ENCODE measurements around the gene OR10A7. TPM values are rescaled to one million over a fixed set of nuclear protein-coding genes. Genes with fewer than 3 reads are reported as not detected.
"Not testable (repeated sequence)": the region's sequence is repeated elsewhere in the genome, so short reads cannot be mapped to it uniquely, and the experiment has no call there.

The OR10A7 gene, protein sequence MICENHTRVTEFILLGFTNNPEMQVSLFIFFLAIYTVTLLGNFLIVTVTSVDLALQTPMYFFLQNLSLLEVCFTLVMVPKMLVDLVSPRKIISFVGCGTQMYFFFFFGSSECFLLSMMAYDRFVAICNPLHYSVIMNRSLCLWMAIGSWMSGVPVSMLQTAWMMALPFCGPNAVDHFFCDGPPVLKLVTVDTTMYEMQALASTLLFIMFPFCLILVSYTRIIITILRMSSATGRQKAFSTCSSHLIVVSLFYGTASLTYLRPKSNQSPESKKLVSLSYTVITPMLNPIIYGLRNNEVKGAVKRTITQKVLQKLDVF
- polyA plus RNA-seq (2011; rRNA removed) (not detected in 2 replicates), polyA minus RNA-seq (2011; rRNA and poly(A)+ RNA removed) (not detected in 2 replicates)

DNA sequence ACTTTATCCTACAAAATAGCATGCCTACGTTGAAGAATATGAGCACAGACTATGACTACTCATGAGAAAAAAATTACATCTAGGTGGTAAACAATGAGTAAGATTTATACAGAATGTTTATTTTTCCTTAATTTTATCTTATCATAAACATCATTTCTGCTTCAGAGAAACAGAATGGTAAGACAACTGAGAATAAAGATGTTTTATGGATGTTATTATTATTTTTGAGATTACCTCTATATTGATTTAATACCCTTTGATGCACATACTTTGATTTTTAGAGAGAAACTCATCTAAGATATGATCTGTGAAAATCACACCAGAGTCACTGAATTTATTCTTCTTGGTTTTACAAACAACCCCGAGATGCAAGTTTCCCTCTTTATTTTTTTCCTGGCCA lies at the start of gene OR10A7:
TSS of gene OR10A7 (plus strand) at position 301 of the 400 bp plus-strand sequence. CDS start at position 301, 0 bp downstream.
- Histone ChIP-seq H3K36me3 (ENCODE audit: control insufficient read depth, insufficient read depth, low read length) (no peaks in the 10 kb centered on the region), H3K27me3 (ENCODE audit: control insufficient read depth, insufficient read depth, low read length) (no peaks in the 10 kb centered on the region), H3K4me3 (ENCODE audit: low read depth, low read length) (no peak within 1 kb of the TSS)
- DNase-seq (ENCODE audit: low read depth), result no peak
- TF ChIP-seq, protein P1, sequence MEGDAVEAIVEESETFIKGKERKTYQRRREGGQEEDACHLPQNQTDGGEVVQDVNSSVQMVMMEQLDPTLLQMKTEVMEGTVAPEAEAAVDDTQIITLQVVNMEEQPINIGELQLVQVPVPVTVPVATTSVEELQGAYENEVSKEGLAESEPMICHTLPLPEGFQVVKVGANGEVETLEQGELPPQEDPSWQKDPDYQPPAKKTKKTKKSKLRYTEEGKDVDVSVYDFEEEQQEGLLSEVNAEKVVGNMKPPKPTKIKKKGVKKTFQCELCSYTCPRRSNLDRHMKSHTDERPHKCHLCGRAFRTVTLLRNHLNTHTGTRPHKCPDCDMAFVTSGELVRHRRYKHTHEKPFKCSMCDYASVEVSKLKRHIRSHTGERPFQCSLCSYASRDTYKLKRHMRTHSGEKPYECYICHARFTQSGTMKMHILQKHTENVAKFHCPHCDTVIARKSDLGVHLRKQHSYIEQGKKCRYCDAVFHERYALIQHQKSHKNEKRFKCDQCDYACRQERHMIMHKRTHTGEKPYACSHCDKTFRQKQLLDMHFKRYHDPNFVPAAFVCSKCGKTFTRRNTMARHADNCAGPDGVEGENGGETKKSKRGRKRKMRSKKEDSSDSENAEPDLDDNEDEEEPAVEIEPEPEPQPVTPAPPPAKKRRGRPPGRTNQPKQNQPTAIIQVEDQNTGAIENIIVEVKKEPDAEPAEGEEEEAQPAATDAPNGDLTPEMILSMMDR (IDR thresholded peaks at IDR 0.05; ENCODE audit: insufficient read depth, low read depth, low read length), result no peak
- ChIA-PET POLR2A (no interaction called here), CTCF (no interaction called here)

DNA sequence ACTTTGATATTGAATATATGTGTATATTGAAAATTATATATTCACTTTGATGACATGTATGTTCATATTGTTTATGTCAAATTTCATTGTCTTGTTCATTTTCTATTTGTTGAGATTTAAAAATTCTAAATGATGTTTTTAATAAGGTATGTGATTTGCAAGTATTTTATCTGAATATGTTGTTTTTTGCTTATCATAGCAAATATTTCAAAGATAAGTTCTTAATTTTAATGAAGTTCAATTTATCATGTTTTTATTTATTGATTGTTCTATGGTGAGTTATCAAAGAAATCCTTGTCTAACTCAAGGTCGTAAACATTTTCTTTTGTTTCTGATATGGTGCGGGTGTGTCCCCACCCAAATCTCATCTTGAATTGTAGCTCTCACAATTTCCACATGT lies 49.4 kb upstream of the OR10A7 start:
- DNase-seq (ENCODE audit: low read depth), result no peak
- Histone ChIP-seq H3K36me3 (ENCODE audit: control insufficient read depth, insufficient read depth, low read length) (no peaks in the 10 kb centered on the region), H3K4me3 (ENCODE audit: low read depth, low read length) (no peak overlapping the region), H3K27me3 (ENCODE audit: control insufficient read depth, insufficient read depth, low read length) (no peaks in the 10 kb centered on the region)
- ChIA-PET CTCF (no interaction called here), POLR2A (no interaction called here)
- TF ChIP-seq, protein P1 (IDR thresholded peaks at IDR 0.05; ENCODE audit: insufficient read depth, low read depth, low read length), result no peak

DNA sequence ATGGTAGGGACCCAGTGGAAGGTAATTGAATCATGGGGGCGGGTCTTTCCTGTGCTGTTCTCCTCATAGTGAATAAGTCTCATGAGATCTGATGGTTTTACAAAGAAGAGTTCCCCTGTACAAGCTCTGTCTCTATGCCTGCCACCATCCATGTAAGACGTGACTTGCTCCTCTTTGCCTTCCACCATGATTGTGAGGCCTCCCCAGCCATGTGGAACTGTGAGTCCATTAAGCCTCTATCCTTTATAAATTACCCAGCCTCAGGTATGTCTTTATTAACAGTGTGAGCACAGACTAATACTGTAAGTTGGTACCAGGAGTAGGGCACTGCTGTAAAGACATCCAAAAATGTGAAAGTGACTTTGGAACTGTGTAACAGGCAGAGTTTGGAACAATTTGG lies 49.0 kb upstream of the OR10A7 start:
- H3K4me3 ChIP-seq (ENCODE audit: low read depth, low read length); H3K36me3 ChIP-seq (ENCODE audit: control insufficient read depth, insufficient read depth, low read length); CTCF ChIA-PET; H3K27me3 ChIP-seq (ENCODE audit: control insufficient read depth, insufficient read depth, low read length); DNase-seq (ENCODE audit: low read depth); POLR2A ChIA-PET: not testable (repeated sequence)

DNA sequence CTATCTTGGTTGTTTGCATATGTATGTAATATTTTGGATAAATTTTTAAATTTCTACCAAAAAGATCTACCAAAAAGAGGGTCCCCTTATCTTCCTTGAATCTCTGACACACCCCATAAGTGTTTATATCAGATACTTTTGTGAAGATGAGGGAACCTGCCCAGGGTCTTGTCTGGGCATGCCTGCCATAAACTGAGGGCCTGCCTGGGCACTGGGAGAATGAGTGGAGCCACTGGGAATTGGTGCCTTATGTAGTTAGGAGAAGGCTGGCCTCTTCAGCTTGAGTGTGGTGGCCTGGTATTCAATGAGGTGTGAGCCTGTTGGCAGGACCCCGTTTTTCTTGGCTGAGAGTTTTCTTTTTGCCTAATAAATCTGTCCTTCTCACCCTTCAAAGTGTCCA lies 48.1 kb upstream of the OR10A7 start:
- DNase-seq (ENCODE audit: low read depth), result no peak
- ChIA-PET POLR2A (no interaction called here), CTCF (no interaction called here)
- no peak overlapping the region for H3K4me3 ChIP-seq (ENCODE audit: low read depth, low read length)
- no peaks in the 10 kb centered on the region for H3K27me3 ChIP-seq (ENCODE audit: control insufficient read depth, insufficient read depth, low read length)
- TF ChIP-seq, protein P1 (IDR thresholded peaks at IDR 0.05; ENCODE audit: insufficient read depth, low read depth, low read length), result no peak
- no peaks in the 10 kb centered on the region for H3K36me3 ChIP-seq (ENCODE audit: control insufficient read depth, insufficient read depth, low read length)

DNA sequence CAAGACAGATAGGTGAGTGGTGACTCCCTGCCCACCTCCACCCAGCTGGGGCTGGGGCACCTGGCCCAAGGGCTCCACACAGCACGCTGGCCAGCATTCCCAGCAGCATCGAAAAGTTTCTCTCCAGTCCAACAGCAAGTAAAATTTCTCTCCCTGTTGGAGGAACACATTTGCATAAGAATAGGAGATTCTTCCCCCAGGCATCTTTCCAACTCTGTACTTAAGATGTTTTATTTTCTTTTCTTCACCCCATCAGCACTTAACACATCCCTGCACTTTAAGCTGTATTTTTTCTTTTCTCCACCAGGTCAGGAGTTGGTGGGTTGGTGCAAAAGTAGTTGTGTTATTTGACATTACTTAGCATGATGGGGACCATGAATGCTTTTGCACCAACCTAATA lies 47.4 kb upstream of the OR10A7 start:
- TF ChIP-seq, protein P1 (IDR thresholded peaks at IDR 0.05; ENCODE audit: insufficient read depth, low read depth, low read length), result no peak
- ChIA-PET POLR2A (no interaction called here), CTCF (no interaction called here)
- Histone ChIP-seq H3K36me3 (ENCODE audit: control insufficient read depth, insufficient read depth, low read length) (no peaks in the 10 kb centered on the region), H3K4me3 (ENCODE audit: low read depth, low read length) (no peak overlapping the region), H3K27me3 (ENCODE audit: control insufficient read depth, insufficient read depth, low read length) (no peaks in the 10 kb centered on the region)
- no peak for DNase-seq (ENCODE audit: low read depth)

DNA sequence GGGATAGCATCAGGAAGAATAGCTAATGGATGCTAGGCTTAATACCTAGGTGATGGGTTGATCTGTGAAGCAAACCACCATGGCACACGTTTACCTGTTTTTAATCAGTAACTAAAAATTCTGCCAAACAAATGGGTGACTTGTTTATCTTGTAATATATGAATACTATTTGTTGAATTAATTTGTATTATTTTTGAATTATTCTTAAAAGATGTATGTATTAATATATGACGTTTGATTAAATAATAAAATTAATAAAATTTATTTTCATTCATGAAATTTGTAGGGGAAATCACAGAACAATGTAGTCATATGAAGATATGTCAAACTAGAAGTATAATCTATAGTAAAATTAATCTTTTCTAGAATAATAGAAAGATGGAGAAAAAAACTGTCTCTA lies 32.3 kb upstream of the OR10A7 start:
- ChIA-PET CTCF (interaction anchor here (1.0 to 5.1 kb wide), 5 partner anchors 421 to 469 kb away, joined by 4 to 32 read pairs (median 4); no protein-coding TSS in a partner anchor), POLR2A (no interaction called here)
- no peaks in the 10 kb centered on the region for H3K36me3 ChIP-seq (ENCODE audit: control insufficient read depth, insufficient read depth, low read length)
- no peak for DNase-seq (ENCODE audit: low read depth)
- TF ChIP-seq, protein P1 (IDR thresholded peaks at IDR 0.05; ENCODE audit: insufficient read depth, low read depth, low read length), result no peak
- no peaks in the 10 kb centered on the region for H3K27me3 ChIP-seq (ENCODE audit: control insufficient read depth, insufficient read depth, low read length)
- no peak overlapping the region for H3K4me3 ChIP-seq (ENCODE audit: low read depth, low read length)

Data from BJ (cell line).